Activated CD4-positive, alpha-beta T cell treated with anti-CD3 and anti-CD28 coated beads, Interleukin-2, amount 10 ng/mL, durations not matched to agents 24 days and 14 days (primary cell): Measurements from ENCODE around the gene SRPK2. TPM values are rescaled to one million over a fixed set of nuclear protein-coding genes. Genes with fewer than 3 reads are reported as not detected.
A peak's percentile ranks its signal among the peaks of the same experiment; 100 is the strongest.
"Not testable (repeated sequence)": the region's sequence is repeated elsewhere in the genome, so short reads cannot be mapped to it uniquely, and the experiment has no call there.

Source experiments
- DNase-seq: peaks from one replicate; pipeline ENCODE4 v3.0.0; 2022
- H3K27ac Mint-ChIP-seq: one replicate; pipeline ENCODE4 v1.8.0; 2022; ENCODE audit warnings: mild to moderate bottlenecking, mixed read lengths
- H3K27me3 Mint-ChIP-seq: one replicate; pipeline ENCODE4 v1.8.0; 2022; ENCODE audit warnings: mixed read lengths
- H3K36me3 Mint-ChIP-seq: one replicate; pipeline ENCODE4 v1.8.0; 2022; ENCODE audit warnings: low read depth, mild to moderate bottlenecking, mixed read lengths
- H3K4me1 Mint-ChIP-seq: one replicate; pipeline ENCODE4 v1.8.0; 2021; ENCODE audit warnings: mixed read lengths
- H3K4me3 Mint-ChIP-seq: one replicate; pipeline ENCODE4 v1.8.0; 2022; ENCODE audit warnings: mild to moderate bottlenecking, moderate library complexity, mixed read lengths
- H3K9me3 Mint-ChIP-seq: one replicate; pipeline ENCODE4 v1.8.0; 2021; ENCODE audit warnings: mixed read lengths
- intact Hi-C: fragments of 100-400 bp; cut with micrococcal nuclease; formaldehyde crosslinking; loops from one replicate; pipeline ENCODE4 v1.15.1; 2023
- total RNA-seq: library from RNA; stranded (reverse); gene quantifications from 2 replicates; pipeline ENCODE4 v1.2.3, GENCODE V29; 2022

Gene SRPK2
- total RNA-seq, 1 donor from 2014 or later, result 52.3 TPM

- no peaks in the 10 kb centered on the region for H3K27me3 Mint-ChIP-seq
- peak; percentile 68 for DNase-seq
- no peaks in the 10 kb centered on the region for H3K36me3 Mint-ChIP-seq
- H3K4me3 Mint-ChIP-seq, result peak overlapping the region; percentile 83
- H3K4me1 Mint-ChIP-seq, result peaks cover 19% of the 10 kb centered on the region
- H3K27ac Mint-ChIP-seq, result peak overlapping the region; percentile 67
- no peaks in the 10 kb centered on the region for H3K9me3 Mint-ChIP-seq
- intact Hi-C loops, result loop anchor here (5.0 to 10.0 kb wide), 4 partner anchors 39 to 156 kb away; no protein-coding TSS in a partner anchor
Measured at GRCh38 chr7:105268511-105269392, 120.0 kb downstream of the SRPK2 start.

- Mint-ChIP-seq H3K27ac (no peak overlapping the region), H3K4me1 (peaks cover 19% of the 10 kb centered on the region), H3K36me3 (no peaks in the 10 kb centered on the region), H3K27me3 (no peaks in the 10 kb centered on the region), H3K9me3 (no peaks in the 10 kb centered on the region), H3K4me3 (peak overlapping the region; percentile 83)
- intact Hi-C loops, result loop anchor here (5.0 to 10.0 kb wide), 4 partner anchors 39 to 157 kb away; no protein-coding TSS in a partner anchor
- DNase-seq, result no peak
Measured at GRCh38 chr7:105268056-105268455, 120.7 kb downstream of the SRPK2 start.

GRCh38 chr7:105267244-105267643 lies 121.5 kb downstream of the SRPK2 start:
- peaks cover 16% of the 10 kb centered on the region for H3K4me1 Mint-ChIP-seq
- DNase-seq, result peak; percentile 67
- peak overlapping the region; percentile 64 for H3K4me3 Mint-ChIP-seq
- H3K27me3 Mint-ChIP-seq, result no peaks in the 10 kb centered on the region
- intact Hi-C loops, result loop anchor here (5.0 to 10.0 kb wide), 4 partner anchors 40 to 158 kb away; no protein-coding TSS in a partner anchor
- no peaks in the 10 kb centered on the region for H3K36me3 Mint-ChIP-seq
- H3K9me3 Mint-ChIP-seq, result no peaks in the 10 kb centered on the region
- no peak overlapping the region for H3K27ac Mint-ChIP-seq

GRCh38 chr7:105264707-105265106 lies 124.0 kb downstream of the SRPK2 start:
- Mint-ChIP-seq H3K27me3 (no peaks in the 10 kb centered on the region), H3K27ac (no peak overlapping the region), H3K4me1 (peaks cover 22% of the 10 kb centered on the region), H3K4me3 (no peak overlapping the region), H3K36me3 (peaks cover 11% of the 10 kb centered on the region), H3K9me3 (peaks cover 4% of the 10 kb centered on the region)
- intact Hi-C loops, result loop anchor here (5.0 to 10.0 kb wide), 4 partner anchors 43 to 160 kb away; no protein-coding TSS in a partner anchor
- no peak for DNase-seq

GRCh38 chr7:105261689-105262088 lies 127.0 kb downstream of the SRPK2 start:
- H3K4me1 Mint-ChIP-seq, result peaks cover 23% of the 10 kb centered on the region

GRCh38 chr7:105260201-105260871 lies 128.4 kb downstream of the SRPK2 start:
- not testable (repeated sequence) for H3K4me3 Mint-ChIP-seq, DNase-seq, H3K9me3 Mint-ChIP-seq, H3K27ac Mint-ChIP-seq, H3K27me3 Mint-ChIP-seq
- peaks cover 24% of the 10 kb centered on the region for H3K36me3 Mint-ChIP-seq
- intact Hi-C loops, result loop anchor here (10.0 kb wide), 2 partner anchors 106 to 164 kb away; no protein-coding TSS in a partner anchor
- peaks cover 23% of the 10 kb centered on the region for H3K4me1 Mint-ChIP-seq

More at GRCh38 chr7:105261689-105262088, 127.0 kb downstream of the SRPK2 start:
- no peak for DNase-seq
- Mint-ChIP-seq H3K27ac (no peak overlapping the region), H3K36me3 (peaks cover 22% of the 10 kb centered on the region), H3K4me3 (no peak overlapping the region), H3K9me3 (peaks cover 4% of the 10 kb centered on the region), H3K27me3 (no peaks in the 10 kb centered on the region)
- intact Hi-C loops, result loop anchor here (10.0 kb wide), 2 partner anchors 107 to 163 kb away; no protein-coding TSS in a partner anchor

GRCh38 chr7:105258919-105259318 lies 129.8 kb downstream of the SRPK2 start:
- H3K9me3 Mint-ChIP-seq, H3K27ac Mint-ChIP-seq, H3K4me3 Mint-ChIP-seq, intact Hi-C loops, DNase-seq, H3K27me3 Mint-ChIP-seq: not testable (repeated sequence)
- peaks cover 23% of the 10 kb centered on the region for H3K4me1 Mint-ChIP-seq
- H3K36me3 Mint-ChIP-seq, result peaks cover 26% of the 10 kb centered on the region

- intact Hi-C loops, result no loop called here
- no peak overlapping the region for H3K27ac Mint-ChIP-seq
- H3K27me3 Mint-ChIP-seq, result no peaks in the 10 kb centered on the region
- H3K36me3 Mint-ChIP-seq, result peaks cover 26% of the 10 kb centered on the region
- H3K4me3 Mint-ChIP-seq, result no peak overlapping the region
- peaks cover 25% of the 10 kb centered on the region for H3K4me1 Mint-ChIP-seq
- DNase-seq, result peak; percentile 38
- peaks cover 4% of the 10 kb centered on the region for H3K9me3 Mint-ChIP-seq
Measured at GRCh38 chr7:105257338-105257737, 131.4 kb downstream of the SRPK2 start.

GRCh38 chr7:105256761-105257231 lies 131.9 kb downstream of the SRPK2 start:
- Mint-ChIP-seq H3K4me1 (peaks cover 28% of the 10 kb centered on the region), H3K36me3 (peaks cover 26% of the 10 kb centered on the region), H3K27ac (no peak overlapping the region), H3K9me3 (peaks cover 4% of the 10 kb centered on the region), H3K4me3 (no peak overlapping the region), H3K27me3 (no peaks in the 10 kb centered on the region)
- intact Hi-C loops, result no loop called here
- peak; percentile 41 for DNase-seq

- DNase-seq, result peak; percentile 31
- Mint-ChIP-seq H3K4me1 (peaks cover 11% of the 10 kb centered on the region), H3K9me3 (no peaks in the 10 kb centered on the region), H3K4me3 (no peak overlapping the region), H3K36me3 (peaks cover 2% of the 10 kb centered on the region), H3K27me3 (no peaks in the 10 kb centered on the region), H3K27ac (no peak overlapping the region)
- intact Hi-C loops, result no loop called here
Measured at GRCh38 chr7:105250706-105251105, 138.0 kb downstream of the SRPK2 start.

- intact Hi-C loops, result no loop called here
- peaks cover 11% of the 10 kb centered on the region for H3K4me1 Mint-ChIP-seq
- no peak overlapping the region for H3K4me3 Mint-ChIP-seq
- H3K9me3 Mint-ChIP-seq, result no peaks in the 10 kb centered on the region
- DNase-seq, result no peak
- no peak overlapping the region for H3K27ac Mint-ChIP-seq
- peaks cover 1% of the 10 kb centered on the region for H3K36me3 Mint-ChIP-seq
- H3K27me3 Mint-ChIP-seq, result no peaks in the 10 kb centered on the region
Measured at GRCh38 chr7:105250239-105250638, 138.5 kb downstream of the SRPK2 start.

GRCh38 chr7:105249216-105249615 lies 139.5 kb downstream of the SRPK2 start:
- Mint-ChIP-seq H3K9me3 (no peaks in the 10 kb centered on the region), H3K4me3 (no peak overlapping the region), H3K4me1 (peaks cover 9% of the 10 kb centered on the region), H3K27ac (no peak overlapping the region), H3K36me3 (no peaks in the 10 kb centered on the region), H3K27me3 (no peaks in the 10 kb centered on the region)
- DNase-seq, result no peak
- intact Hi-C loops, result no loop called here

GRCh38 chr7:105246679-105247078 lies 142.0 kb downstream of the SRPK2 start:
- Mint-ChIP-seq H3K9me3 (no peaks in the 10 kb centered on the region), H3K36me3 (no peaks in the 10 kb centered on the region), H3K27me3 (no peaks in the 10 kb centered on the region), H3K4me1 (peaks cover 3% of the 10 kb centered on the region), H3K4me3 (no peak overlapping the region), H3K27ac (no peak overlapping the region)
- DNase-seq, result peak; percentile 44
- intact Hi-C loops, result no loop called here

GRCh38 chr7:105246256-105246655 lies 142.5 kb downstream of the SRPK2 start:
- H3K4me1 Mint-ChIP-seq, result peaks cover 7% of the 10 kb centered on the region
- H3K4me3 Mint-ChIP-seq, result no peak overlapping the region
- H3K27ac Mint-ChIP-seq, result no peak overlapping the region
- intact Hi-C loops, result no loop called here
- H3K36me3 Mint-ChIP-seq, result no peaks in the 10 kb centered on the region
- DNase-seq, result no peak
- no peaks in the 10 kb centered on the region for H3K9me3 Mint-ChIP-seq
- H3K27me3 Mint-ChIP-seq, result no peaks in the 10 kb centered on the region
